ENCODE results near the gene GPC3.

The GPC3 gene

DNA sequence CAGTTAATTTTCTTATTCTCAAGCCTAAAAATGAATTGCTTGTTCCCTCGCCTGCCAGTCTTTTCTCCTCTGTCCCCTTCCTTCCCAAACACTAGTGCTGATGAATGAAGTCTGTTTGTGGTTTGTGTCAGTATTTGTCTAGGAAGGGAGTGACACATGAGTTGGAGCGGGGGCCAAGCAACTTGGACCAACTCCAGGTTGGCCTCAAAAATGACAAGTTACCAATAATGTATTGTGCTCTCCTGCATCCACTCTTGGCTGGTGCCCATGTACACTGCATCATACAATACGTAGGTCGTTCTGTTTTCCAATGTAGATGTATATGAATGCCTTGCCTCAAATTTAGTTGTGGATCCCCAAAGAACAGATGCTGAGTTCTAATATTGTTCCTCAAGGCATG lies 347.1 kb downstream of the GPC3 start:
- DNase-seq (ENCODE audit: low read depth, low spot score): peak; percentile 27
- TF ChIP-seq, protein P1, sequence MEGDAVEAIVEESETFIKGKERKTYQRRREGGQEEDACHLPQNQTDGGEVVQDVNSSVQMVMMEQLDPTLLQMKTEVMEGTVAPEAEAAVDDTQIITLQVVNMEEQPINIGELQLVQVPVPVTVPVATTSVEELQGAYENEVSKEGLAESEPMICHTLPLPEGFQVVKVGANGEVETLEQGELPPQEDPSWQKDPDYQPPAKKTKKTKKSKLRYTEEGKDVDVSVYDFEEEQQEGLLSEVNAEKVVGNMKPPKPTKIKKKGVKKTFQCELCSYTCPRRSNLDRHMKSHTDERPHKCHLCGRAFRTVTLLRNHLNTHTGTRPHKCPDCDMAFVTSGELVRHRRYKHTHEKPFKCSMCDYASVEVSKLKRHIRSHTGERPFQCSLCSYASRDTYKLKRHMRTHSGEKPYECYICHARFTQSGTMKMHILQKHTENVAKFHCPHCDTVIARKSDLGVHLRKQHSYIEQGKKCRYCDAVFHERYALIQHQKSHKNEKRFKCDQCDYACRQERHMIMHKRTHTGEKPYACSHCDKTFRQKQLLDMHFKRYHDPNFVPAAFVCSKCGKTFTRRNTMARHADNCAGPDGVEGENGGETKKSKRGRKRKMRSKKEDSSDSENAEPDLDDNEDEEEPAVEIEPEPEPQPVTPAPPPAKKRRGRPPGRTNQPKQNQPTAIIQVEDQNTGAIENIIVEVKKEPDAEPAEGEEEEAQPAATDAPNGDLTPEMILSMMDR (IDR thresholded peaks at IDR 0.05; ENCODE audit: low read depth, low read length): no peak
- in situ Hi-C loops (cut with HindIII; ENCODE audit: low sequenced_read_pairs): no loop called here
- H3K4me3 ChIP-seq (ENCODE audit: low read depth, low read length): no peak overlapping the region

DNA sequence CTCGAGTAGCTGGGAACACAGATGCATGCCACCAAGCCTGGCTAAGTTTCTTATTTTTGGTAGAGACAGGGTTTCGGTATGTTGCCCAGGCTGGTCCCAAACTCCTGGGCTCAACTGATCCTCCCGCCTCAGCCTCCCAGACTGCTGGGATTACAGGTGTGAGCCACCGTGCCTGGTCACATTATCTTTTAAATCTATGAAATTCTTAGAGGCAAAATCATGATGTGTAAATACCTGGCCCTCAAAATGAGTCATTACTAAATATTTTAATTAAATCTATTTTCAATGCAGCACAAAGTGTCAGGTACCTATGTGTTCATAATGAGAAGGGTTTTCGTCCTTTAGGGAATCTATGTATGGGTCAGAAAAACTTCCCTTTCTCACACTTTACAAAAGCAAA lies 347.6 kb downstream of the GPC3 start:
- H3K4me3 ChIP-seq (ENCODE audit: low read depth, low read length): no peak overlapping the region
- TF ChIP-seq, protein P1 (IDR thresholded peaks at IDR 0.05; ENCODE audit: low read depth, low read length): no peak
- in situ Hi-C loops (cut with HindIII; ENCODE audit: low sequenced_read_pairs): no loop called here
- no peak for DNase-seq (ENCODE audit: low read depth, low spot score)

DNA sequence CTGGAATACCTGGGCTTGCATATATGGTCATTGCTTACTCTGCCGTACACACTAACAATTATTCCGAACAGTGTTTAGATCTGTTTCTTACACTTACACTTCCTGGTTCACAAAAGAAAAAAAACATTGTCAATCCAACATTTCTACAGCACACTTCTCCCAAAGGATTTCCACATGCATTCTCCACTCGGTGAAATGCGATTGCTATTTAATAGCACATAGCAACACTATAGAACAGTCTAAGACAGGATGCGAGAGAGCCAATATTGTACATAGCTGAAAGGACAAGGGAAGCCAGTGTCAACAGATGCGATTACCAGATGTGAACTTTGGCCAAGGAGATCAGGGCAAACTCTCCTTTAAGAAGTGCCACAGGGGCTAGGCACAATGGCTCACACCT lies 349.4 kb downstream of the GPC3 start:
- in situ Hi-C loops (cut with HindIII; ENCODE audit: low sequenced_read_pairs): no loop called here

DNA sequence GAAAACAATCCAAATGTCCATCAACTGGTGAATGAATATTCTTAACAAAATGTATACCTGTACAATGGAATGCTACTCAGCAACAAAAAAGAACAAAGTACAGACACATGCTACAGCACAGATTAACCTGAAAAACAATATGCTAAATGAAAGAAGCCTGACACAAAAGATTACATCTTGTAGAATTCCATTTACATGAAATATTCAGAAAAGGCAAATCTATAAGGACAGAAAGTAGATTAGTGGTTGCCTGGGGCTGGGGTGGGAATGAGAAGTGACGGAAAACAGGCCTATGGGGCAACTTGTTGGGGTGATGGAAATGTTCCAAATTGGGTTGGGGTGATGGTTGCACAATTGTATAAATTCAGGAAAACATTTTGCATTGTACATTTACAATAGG lies 351.0 kb downstream of the GPC3 start:
- no peak overlapping the region for H3K4me3 ChIP-seq (ENCODE audit: low read depth, low read length)
- TF ChIP-seq, protein P1 (IDR thresholded peaks at IDR 0.05; ENCODE audit: low read depth, low read length): no peak
- in situ Hi-C loops (cut with HindIII; ENCODE audit: low sequenced_read_pairs): no loop called here
- DNase-seq (ENCODE audit: low read depth, low spot score): no peak

More for the DNA sequence above, 349.4 kb downstream of the GPC3 start:
- DNase-seq (ENCODE audit: low read depth, low spot score): no peak
- TF ChIP-seq, protein P1 (IDR thresholded peaks at IDR 0.05; ENCODE audit: low read depth, low read length): no peak
- H3K4me3 ChIP-seq (ENCODE audit: low read depth, low read length): no peak overlapping the region

DNA sequence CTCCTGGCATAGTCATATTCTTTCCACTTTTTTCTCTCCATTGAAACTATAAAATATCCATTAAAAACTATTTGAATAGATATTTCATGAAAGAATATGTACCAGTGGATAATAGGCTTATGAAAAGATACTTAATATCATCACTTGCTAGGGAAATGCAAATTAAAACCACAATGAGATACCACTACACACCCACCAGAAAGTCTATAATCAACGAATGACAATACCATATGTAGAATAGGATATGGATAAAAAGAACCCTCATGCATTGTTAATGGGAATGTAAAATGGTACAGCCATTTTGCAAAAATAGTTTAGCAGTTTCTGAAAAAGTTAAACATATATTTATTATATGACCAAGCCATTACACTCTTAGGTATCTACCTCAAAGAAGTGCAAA lies 351.4 kb downstream of the GPC3 start:
- TF ChIP-seq, protein P1 (IDR thresholded peaks at IDR 0.05; ENCODE audit: low read depth, low read length): no peak
- in situ Hi-C loops (cut with HindIII; ENCODE audit: low sequenced_read_pairs): no loop called here
- DNase-seq (ENCODE audit: low read depth, low spot score): no peak
- no peak overlapping the region for H3K4me3 ChIP-seq (ENCODE audit: low read depth, low read length)

DNA sequence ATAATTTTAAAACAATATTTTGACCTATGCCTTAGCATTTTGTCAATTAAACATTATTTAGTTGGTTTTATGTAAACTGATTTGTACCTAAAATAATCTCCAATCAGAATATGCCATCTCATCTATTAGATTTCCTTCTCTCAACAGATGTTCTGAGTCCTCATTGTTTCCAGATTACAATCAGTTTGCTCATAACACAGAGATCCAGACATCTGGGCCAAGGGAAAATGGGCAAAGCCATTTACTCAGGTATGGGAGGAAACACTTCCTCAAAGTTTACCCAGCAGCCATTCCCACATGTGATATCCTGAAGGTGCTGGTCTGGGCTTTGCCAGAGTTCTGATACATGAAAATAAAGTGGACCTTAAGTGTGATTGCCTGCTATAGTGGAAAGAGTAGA lies 352.2 kb downstream of the GPC3 start:
- no peak for DNase-seq (ENCODE audit: low read depth, low spot score)
- TF ChIP-seq, protein P1 (IDR thresholded peaks at IDR 0.05; ENCODE audit: low read depth, low read length): no peak

DNA sequence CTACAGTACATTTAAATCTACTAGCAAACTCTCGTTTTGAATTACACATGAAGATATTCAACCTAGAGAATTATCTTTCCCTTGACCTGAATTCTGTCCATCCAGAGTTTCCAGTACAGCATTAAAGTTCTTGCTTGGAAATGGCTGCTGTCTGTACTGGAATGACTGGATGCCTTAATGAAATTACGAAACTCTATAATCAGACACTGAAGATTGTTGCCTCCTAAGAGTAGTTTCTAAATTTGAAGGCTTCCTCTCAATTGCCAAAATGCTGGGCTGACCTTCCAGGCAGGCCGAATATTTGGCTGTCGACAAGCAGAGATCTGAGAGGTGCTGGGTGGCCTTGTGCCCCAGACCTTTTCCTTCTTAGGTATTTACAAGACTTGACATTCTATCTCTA lies 355.0 kb downstream of the GPC3 start:
- in situ Hi-C loops (cut with HindIII; ENCODE audit: low sequenced_read_pairs): no loop called here
- TF ChIP-seq, protein P1 (IDR thresholded peaks at IDR 0.05; ENCODE audit: low read depth, low read length): no peak
- no peak overlapping the region for H3K4me3 ChIP-seq (ENCODE audit: low read depth, low read length)
- no peak for DNase-seq (ENCODE audit: low read depth, low spot score)

More for the DNA sequence above, 352.2 kb downstream of the GPC3 start:
- no peak overlapping the region for H3K4me3 ChIP-seq (ENCODE audit: low read depth, low read length)
- in situ Hi-C loops (cut with HindIII; ENCODE audit: low sequenced_read_pairs): no loop called here

All from astrocyte of the spinal cord (primary cell).